GM12874 (cell line): ENCODE measurements around the gene CDK5RAP2.

Experiments used
- CTCF ChIP-seq: IDR thresholded peaks from 2 replicates; pipeline ENCODE4 v1.5.1; 2011; ENCODE audit warnings: low read depth, mild to moderate bottlenecking, control low read depth, low read length, moderate library complexity; ENCODE audit not compliant: insufficient read depth

The CDK5RAP2 gene

GRCh38 chr9:120528829-120529228 lies 51.1 kb downstream of the CDK5RAP2 start:
- no peak for TF ChIP-seq CTCF

DNA sequence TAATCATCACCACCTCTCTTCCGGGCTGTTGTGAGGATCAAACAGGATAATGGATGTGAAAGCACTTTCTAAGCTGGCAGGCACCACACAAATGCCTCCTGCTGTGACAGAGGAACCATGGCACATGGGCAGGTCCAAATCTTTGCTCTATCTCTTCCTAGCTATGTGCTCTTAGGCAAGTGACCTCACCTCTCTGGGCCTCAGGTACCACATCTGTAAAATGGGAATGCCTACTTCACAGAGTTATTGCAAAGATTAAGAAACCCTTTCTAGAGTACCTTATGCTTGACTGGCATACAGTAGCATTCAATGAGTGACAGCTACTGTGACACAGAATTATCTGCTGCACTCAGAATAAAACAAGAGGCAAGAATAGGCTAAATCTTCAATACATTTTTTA lies 51.6 kb downstream of the CDK5RAP2 start:
- no peak for TF ChIP-seq CTCF

- no peak for TF ChIP-seq CTCF
Measured at GRCh38 chr9:120526534-120526933, 53.4 kb downstream of the CDK5RAP2 start.

- TF ChIP-seq CTCF = no peak
Measured at GRCh38 chr9:120524863-120525262, 55.1 kb downstream of the CDK5RAP2 start.

DNA sequence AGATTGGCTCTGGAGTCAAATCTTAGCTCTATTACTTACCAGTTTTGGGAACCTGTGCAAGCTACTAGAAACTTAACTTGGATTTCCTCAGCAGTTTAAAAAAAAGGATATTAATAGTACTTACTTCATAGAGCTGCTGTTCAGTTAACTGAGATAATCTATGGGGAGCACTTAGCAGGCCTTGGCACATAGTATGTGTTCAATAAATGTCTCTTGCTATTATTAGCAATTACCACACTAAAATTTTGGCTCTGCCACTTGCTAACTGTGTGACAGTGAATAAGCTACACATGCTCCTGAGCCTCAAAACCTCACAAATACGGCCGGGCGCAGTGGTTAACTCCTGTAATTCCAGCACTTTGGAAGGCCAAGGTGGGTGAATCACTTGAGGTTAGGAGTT lies 55.9 kb downstream of the CDK5RAP2 start:
- TF ChIP-seq CTCF = no peak

DNA sequence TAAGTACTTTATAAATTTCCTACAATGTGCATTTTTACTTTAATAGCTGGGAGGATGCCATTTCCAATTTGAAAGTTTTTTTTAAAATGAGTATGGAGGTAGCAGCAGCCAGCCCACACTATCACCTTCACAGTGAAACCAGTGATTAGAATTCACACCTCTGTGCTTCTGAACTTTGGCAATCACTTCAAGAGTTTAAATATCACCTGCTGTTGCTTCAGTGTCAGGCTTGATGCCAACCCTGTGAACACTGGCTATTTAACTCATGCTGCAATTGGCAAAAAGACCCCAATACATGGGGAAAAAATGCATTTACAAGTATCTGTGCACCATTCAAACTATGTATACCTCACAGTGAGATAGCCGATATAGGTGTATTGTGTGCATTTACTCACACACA lies 57.4 kb downstream of the CDK5RAP2 start:
- no peak for TF ChIP-seq CTCF

DNA sequence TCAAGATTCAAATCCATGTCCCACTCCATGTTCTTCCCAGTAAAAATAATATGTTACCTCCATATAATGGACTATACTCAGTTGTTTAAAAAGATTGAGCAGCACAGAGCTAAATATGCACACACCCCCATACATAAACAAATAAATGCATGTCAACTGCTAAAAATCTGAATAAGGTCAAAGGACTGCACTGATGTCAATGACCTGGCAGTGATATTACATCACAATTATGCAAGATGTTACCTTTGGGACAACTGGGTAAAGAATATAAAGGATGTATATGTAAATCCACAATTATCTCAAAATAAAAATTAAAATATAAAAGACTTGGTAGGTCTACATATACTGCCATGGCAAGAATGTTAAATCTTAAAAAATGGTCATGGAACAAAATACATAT lies 57.9 kb downstream of the CDK5RAP2 start:
- no peak for TF ChIP-seq CTCF

GRCh38 chr9:120521101-120521500 lies 58.9 kb downstream of the CDK5RAP2 start:
- TF ChIP-seq CTCF = no peak
